GM18907 (cell line): ENCODE measurements around the gene SPATS1.
"Not testable (repeated sequence)": the region's sequence is repeated elsewhere in the genome, so short reads cannot be mapped to it uniquely, and the experiment has no call there.

Experiments
- ATAC-seq: cut with Tn5 transposase; IDR thresholded peaks from one replicate; pipeline ENCODE4 v1.9.1; 2021; ENCODE audit warnings: mild to moderate bottlenecking, moderate library complexity; ENCODE audit not compliant: unreplicated experiment

Gene SPATS1

GRCh38 chr6:44311304-44311703 is 31.1 kb upstream of the SPATS1 start:
- no peak for ATAC-seq

DNA sequence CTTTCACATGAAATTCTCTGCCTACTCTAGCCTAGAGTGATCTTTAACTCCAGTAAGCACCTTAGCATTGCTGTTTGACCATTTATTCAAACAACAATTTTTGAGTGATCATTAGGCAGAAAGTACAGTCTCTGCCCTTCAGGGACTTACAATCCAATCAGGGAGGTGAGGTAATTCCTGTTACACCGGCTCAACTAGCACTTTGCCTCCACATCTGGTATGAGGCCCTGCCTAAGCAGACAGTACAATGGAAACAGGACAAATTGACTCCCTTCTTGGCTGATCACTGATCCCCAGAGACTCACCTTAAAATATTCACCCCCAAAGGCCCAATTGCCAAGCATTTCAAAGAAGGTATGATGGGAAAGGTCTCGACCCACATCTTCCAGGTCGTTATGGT is 30.7 kb upstream of the SPATS1 start:
- ATAC-seq: no peak

- peak; percentile 92 for ATAC-seq
These were observed 29.3 kb upstream of the SPATS1 start, which contains the start of gene AARS2 for GRCh38 chr6:44312901-44313788. AARS2 (minus strand) TSS chr6:44313347; CDS start chr6:44313323, 24 bp downstream.

GRCh38 chr6:44314657-44315056 is 27.8 kb upstream of the SPATS1 start:
- not testable (repeated sequence) for ATAC-seq

GRCh38 chr6:44315516-44315915 is 26.9 kb upstream of the SPATS1 start:
- ATAC-seq: no peak

DNA sequence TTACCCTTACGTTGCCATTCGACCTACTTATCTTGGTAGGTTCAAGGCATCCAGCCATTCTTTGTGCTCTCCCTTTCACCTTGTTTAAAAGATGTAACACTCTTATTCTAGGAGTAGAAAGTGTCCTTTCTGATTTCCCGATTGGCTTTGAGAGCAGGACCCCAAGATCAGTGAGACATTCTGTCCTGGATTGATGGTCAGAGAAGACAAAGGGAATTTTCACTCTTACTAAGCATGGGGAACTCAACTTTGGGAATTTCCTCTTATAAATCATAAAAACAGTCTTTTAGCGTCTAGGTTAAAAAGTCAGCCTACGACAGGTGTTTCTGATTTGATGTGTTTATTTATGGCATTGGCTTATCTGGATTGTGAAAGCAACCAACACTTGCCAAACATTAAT is 26.5 kb upstream of the SPATS1 start:
- no peak for ATAC-seq

- ATAC-seq: no peak
These were observed 26.0 kb upstream of the SPATS1 start for GRCh38 chr6:44316481-44316880.

DNA sequence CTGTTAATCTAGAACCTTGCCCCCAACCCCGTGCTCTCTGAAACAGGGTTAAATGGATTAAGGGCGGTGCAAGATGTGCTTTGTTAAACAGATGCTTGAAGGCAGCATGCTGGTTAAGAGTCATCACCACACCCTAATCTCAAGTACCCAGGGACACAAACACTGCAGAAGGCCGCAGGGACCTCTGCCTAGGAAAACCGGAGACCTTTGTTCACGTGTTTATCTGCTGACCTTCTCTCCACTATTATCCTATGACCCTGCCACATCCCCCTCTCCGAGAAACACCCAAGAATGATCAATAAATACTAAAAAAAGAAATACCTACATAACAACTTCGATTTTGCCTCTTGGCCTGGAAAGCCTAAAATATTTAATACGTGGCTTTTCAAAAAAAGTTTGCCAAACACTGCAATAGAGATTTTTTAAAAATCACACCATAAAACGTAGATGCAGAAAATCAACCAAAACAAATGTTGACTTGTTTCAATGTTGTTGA is 25.3 kb upstream of the SPATS1 start:
- not testable (repeated sequence) for ATAC-seq

DNA sequence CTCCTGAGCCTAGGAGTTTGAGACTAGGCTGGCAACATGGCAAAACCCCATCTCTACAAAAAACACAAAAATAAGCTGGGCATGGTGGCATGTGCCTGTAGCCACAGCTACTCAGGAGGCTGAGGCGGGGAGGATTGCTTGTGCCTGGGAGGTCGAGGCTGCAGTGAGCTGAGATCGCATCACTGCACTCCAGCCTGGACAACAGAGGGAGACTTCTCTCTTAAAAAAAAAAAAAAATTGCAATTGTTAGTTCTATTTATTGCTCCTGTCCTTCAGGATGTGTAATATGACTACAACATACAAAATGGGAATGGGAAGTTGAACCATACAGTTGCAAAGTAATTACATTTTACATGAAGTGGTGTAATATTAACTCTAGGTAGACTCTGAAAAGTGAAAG is 21.2 kb upstream of the SPATS1 start:
- ATAC-seq: no peak

DNA sequence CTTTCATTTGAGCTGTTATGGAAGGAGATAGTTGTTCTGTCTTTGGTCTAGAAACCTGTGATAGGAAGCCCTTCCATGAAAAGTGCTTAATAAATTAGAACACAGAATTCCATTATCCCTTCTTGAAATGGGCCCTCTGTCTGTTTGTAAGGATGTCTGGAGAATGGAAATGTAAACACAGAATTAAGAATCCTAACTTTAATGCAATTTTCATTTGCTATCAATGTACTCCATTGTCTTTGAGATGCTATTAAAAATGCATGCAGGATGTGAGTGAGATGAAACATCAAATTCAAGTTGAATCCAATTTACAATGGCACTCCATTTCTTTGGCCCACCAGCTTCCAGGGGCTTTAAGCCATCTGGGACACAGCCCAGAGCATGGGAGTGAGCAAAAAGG is 15.4 kb upstream of the SPATS1 start:
- ATAC-seq: no peak

DNA sequence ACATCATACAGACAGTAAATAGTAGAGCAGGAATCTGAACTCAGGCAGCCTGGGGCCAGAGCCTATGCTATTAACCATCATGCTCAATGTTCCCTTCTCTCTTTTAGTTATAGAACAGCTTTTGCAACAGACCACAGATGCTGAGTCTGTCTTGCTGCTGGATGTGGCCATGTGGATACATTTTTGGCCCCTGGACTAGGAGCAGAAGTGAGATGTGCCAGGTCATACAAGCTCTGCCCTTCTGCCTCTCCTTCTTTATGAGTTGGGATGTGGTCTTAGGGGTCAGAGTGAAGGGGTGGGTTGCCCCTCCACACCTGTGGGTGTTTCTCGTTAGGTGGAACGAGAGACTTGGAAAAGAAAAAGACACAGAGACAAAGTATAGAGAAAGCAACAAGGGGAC is 14.7 kb upstream of the SPATS1 start:
- no peak for ATAC-seq

- ATAC-seq: not testable (repeated sequence)
These were observed 14.2 kb upstream of the SPATS1 start for GRCh38 chr6:44328203-44328602.

- ATAC-seq: no peak
These were observed 12.6 kb upstream of the SPATS1 start for GRCh38 chr6:44329858-44330257.

GRCh38 chr6:44332585-44332984 is 9.9 kb upstream of the SPATS1 start:
- ATAC-seq: no peak

- ATAC-seq: no peak
These were observed 9.1 kb upstream of the SPATS1 start for GRCh38 chr6:44333273-44333919.

- ATAC-seq: no peak
These were observed 8.5 kb upstream of the SPATS1 start for GRCh38 chr6:44333942-44334341.

GRCh38 chr6:44335631-44336030 is 6.8 kb upstream of the SPATS1 start:
- ATAC-seq: no peak

DNA sequence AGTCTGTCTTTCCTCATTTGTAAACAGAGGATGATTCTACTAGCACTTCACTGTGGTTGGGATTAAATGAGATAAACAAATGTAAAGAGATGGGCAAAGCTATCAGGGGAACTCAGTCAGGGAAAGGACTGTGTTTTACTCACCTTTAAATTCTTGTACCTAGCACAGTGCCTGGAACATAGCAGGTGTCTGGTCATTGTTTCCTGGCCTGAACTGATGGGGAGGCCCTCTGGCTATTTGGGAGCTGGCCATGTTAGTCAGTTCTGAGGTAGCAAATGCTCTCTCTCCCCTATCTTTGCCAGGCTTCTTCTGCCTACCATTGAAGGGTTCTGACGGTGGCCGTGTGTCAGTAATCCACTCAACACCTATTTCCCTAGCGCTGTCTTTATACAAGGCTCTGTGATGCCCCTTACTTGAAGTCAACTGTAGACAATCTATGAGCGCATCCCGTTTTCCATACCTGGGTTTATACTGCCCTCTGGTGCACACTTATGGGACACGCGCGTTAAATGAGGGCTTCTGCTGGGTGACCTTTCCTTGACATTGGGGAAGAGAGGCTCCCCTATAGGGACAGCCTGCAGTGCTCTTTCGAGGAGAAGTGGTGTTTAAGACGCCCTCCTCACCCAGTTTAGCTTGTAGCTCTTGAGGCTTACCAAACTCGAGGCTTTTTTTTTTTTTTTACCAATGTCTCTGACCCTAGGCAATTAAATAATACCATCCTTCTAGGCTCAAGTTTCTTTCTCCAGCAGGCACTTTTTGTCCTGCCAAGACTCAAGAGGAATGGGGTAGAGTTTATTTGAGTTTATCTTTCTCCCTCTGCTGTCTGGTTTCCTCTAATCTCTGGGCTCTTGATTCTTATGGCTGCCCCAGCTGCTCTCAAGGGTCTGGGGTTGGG is 4.0 kb upstream of the SPATS1 start:
- peak; percentile 61 for ATAC-seq

- no peak for ATAC-seq
These were observed 3.1 kb upstream of the SPATS1 start for GRCh38 chr6:44339301-44339700.

- ATAC-seq: no peak
These were observed 2.5 kb upstream of the SPATS1 start for GRCh38 chr6:44339763-44340625.
